ENCODE results near the gene MAFB. TPM values are rescaled to one million over a fixed set of nuclear protein-coding genes. Genes with fewer than 3 reads are reported as not detected.

Gene MAFB
- total RNA-seq, 1 donor from 2014 or later, result 1.9 TPM

- Mint-ChIP-seq H3K4me3 (no peak overlapping the region), H3K4me1 (no peaks in the 10 kb centered on the region), H3K27me3 (ENCODE audit: low read depth) (peaks cover 88% of the 10 kb centered on the region), H3K27ac (ENCODE audit: unreplicated experiment) (no peak overlapping the region), H3K36me3 (ENCODE audit: low read depth) (no peaks in the 10 kb centered on the region), H3K9me3 (no peaks in the 10 kb centered on the region)
- TF ChIP-seq CTCF (conservative IDR thresholded peaks at IDR 0.05), result no peak
- no peak for DNase-seq (ENCODE audit: low read depth, low spot score)
Observed at GRCh38 chr20:40675599-40676221, 13.3 kb downstream of the MAFB start.

GRCh38 chr20:40673442-40673841 lies 15.6 kb downstream of the MAFB start:
- DNase-seq (ENCODE audit: low read depth, low spot score), result no peak
- no peak for TF ChIP-seq CTCF (conservative IDR thresholded peaks at IDR 0.05)
- no peak overlapping the region for H3K27ac Mint-ChIP-seq (ENCODE audit: unreplicated experiment)
- H3K4me1 Mint-ChIP-seq, result no peaks in the 10 kb centered on the region
- peaks cover 68% of the 10 kb centered on the region for H3K27me3 Mint-ChIP-seq (ENCODE audit: low read depth)
- H3K36me3 Mint-ChIP-seq (ENCODE audit: low read depth), result no peaks in the 10 kb centered on the region
- no peak overlapping the region for H3K4me3 Mint-ChIP-seq
- H3K9me3 Mint-ChIP-seq, result no peaks in the 10 kb centered on the region

- DNase-seq (ENCODE audit: low read depth, low spot score), result no peak
- H3K27me3 Mint-ChIP-seq (ENCODE audit: low read depth), result peaks cover 55% of the 10 kb centered on the region
- TF ChIP-seq CTCF (conservative IDR thresholded peaks at IDR 0.05), result no peak
- no peaks in the 10 kb centered on the region for H3K9me3 Mint-ChIP-seq
- peak overlapping the region; percentile 52 for H3K27ac Mint-ChIP-seq (ENCODE audit: unreplicated experiment)
- H3K36me3 Mint-ChIP-seq (ENCODE audit: low read depth), result no peaks in the 10 kb centered on the region
- H3K4me1 Mint-ChIP-seq, result no peaks in the 10 kb centered on the region
- no peak overlapping the region for H3K4me3 Mint-ChIP-seq
Observed at GRCh38 chr20:40672095-40672494, 16.9 kb downstream of the MAFB start.

- Mint-ChIP-seq H3K27me3 (ENCODE audit: low read depth) (peaks cover 38% of the 10 kb centered on the region), H3K36me3 (ENCODE audit: low read depth) (no peaks in the 10 kb centered on the region)
Observed at GRCh38 chr20:40670253-40670652, 18.8 kb downstream of the MAFB start.

GRCh38 chr20:40669692-40670091 lies 19.3 kb downstream of the MAFB start:
- no peak for TF ChIP-seq CTCF (conservative IDR thresholded peaks at IDR 0.05)
- no peak for DNase-seq (ENCODE audit: low read depth, low spot score)
- Mint-ChIP-seq H3K4me3 (no peak overlapping the region), H3K4me1 (no peaks in the 10 kb centered on the region), H3K36me3 (ENCODE audit: low read depth) (no peaks in the 10 kb centered on the region), H3K27ac (ENCODE audit: unreplicated experiment) (no peak overlapping the region), H3K27me3 (ENCODE audit: low read depth) (peaks cover 33% of the 10 kb centered on the region), H3K9me3 (no peaks in the 10 kb centered on the region)

More at GRCh38 chr20:40670253-40670652, 18.8 kb downstream of the MAFB start:
- peak; percentile 29 for TF ChIP-seq CTCF (conservative IDR thresholded peaks at IDR 0.05)
- no peak overlapping the region for H3K4me3 Mint-ChIP-seq
- no peak for DNase-seq (ENCODE audit: low read depth, low spot score)
- no peak overlapping the region for H3K27ac Mint-ChIP-seq (ENCODE audit: unreplicated experiment)
- no peaks in the 10 kb centered on the region for H3K9me3 Mint-ChIP-seq
- H3K4me1 Mint-ChIP-seq, result no peaks in the 10 kb centered on the region
